ENCODE results near the gene DEFB113.

The DEFB113 gene

GRCh38 chr6:49935387-49935786 is 34.0 kb downstream of the DEFB113 start:
- DNase-seq (ENCODE audit: low read depth in 2 of 2): no peak

DNA sequence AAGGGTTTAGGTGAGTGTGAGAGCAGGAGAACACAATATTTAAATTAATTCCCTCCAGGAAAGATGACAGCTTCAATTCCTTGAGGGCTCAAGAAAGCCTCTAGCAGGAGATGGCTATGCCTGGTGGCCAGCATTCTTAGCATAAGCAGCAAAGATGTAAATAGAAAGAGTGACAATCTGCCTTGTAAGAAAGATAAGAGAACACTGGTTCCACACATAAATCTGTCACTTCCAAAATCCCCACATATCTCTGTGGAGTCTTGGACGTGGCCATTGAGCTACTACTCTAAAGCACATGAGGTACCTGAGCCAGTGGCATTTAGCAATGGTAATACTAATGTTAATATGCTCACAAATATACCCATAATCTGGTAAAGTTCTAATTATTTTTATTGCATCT is 34.7 kb downstream of the DEFB113 start:
- DNase-seq (ENCODE audit: low read depth in 2 of 2): no peak

GRCh38 chr6:49933526-49933925 is 35.9 kb downstream of the DEFB113 start:
- DNase-seq (ENCODE audit: low read depth in 2 of 2): no peak

DNA sequence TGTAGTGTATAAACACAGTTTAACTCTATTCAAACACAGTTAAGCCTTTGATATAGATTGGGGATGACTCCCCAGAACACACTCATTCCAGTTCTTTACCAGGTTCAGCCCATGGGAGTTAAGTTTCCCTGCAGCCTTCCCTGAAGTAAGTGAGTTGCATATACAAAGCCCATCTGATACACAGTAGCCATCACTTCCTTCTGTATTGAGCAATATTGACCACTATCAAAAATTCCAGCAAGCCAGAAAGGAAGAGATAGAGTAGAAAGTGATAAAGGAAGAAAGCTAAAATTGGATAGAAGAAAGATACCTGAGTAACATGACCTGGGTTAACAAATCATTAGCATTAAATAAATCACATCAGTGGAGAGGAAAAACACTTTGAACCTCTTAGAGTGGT is 40.1 kb downstream of the DEFB113 start:
- no peak for DNase-seq (ENCODE audit: low read depth in 2 of 2)

GRCh38 chr6:49923826-49924225 is 45.6 kb downstream of the DEFB113 start:
- DNase-seq (ENCODE audit: low read depth in 2 of 2): no peak

DNA sequence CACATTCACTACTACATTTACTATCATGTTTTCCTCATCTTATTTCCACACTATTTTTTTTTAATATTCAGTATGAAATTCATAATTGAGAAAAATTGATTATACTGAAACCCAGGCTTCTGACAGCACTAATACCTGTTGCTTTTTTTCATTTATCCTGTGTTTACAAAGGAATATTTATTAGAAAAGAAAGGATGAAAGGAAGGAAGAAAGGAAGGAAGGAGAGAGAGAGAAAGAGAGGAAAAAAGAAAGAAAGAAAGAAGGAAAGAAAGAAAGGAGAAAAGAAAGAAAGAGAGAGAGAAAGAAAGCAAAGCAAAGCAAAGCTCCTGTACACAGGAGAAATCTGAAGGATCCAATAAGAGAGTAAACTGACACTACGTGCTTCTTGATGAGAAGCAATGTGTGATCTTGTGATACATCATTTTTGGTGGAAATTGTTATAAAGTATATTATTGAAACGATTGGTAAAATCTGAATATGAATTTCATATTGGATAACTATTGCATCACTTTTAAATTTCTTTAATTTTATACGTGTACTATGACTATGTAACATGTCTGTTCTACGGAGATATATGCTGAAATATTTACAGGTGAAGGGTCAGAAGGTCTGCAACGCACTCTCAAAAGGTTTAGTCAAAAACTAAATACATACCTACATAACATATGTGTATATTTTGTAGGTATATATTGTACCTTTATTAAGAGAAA is 49.3 kb downstream of the DEFB113 start:
- no peak for DNase-seq (ENCODE audit: low read depth in 2 of 2)

GRCh38 chr6:49919261-49919660 is 50.2 kb downstream of the DEFB113 start:
- DNase-seq (ENCODE audit: low read depth in 2 of 2): no peak

DNA sequence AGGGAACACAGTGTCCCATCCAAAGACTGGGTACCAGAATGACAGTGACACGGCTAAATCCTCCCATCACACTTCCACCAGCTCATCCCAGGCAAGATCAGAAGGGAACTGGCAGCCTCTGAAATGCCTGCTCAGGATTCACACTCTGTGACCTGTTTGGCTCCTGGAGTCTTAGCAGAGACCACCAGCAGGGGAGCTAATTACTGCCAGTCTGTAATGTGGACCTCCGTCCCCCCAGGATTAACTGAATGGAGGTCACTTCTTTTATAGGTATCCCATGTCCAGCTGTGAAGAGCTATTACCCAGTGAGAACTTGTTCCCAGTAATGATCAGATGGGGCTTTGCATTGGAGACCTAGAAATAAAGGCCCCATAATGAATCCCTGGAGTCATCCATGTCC is 50.6 kb downstream of the DEFB113 start:
- no peak for DNase-seq (ENCODE audit: low read depth in 2 of 2)

Data from stimulated activated CD8-positive, alpha-beta memory T cell treated with anti-CD3 and anti-CD28 coated beads, Interleukin-7, amount 100 ng/mL, for 4 hours (primary cell).